Measurements from ENCODE around the gene RNF212B.
"Not testable (repeated sequence)": the region's sequence is repeated elsewhere in the genome, so short reads cannot be mapped to it uniquely, and the experiment has no call there.

RNF212B gene

GRCh38 chr14:23269193-23269592 is 31.5 kb downstream of the RNF212B start:
- TF ChIP-seq SPI1 (IDR thresholded peaks at IDR 0.05; ENCODE audit: borderline replicate concordance, low read depth) = no peak
- TF ChIP-seq POLR2AphosphoS5 (IDR thresholded peaks at IDR 0.05; ENCODE audit: low read depth) = no peak
- no peak for TF ChIP-seq CTCF (IDR thresholded peaks at IDR 0.05; ENCODE audit: insufficient read depth, low read length)
- no peak for TF ChIP-seq REST (IDR thresholded peaks at IDR 0.05; ENCODE audit: insufficient replicate concordance, low read depth)
- no peak for TF ChIP-seq GABPA (IDR thresholded peaks at IDR 0.05; ENCODE audit: low read depth)
- DNase-seq (ENCODE audit: low read depth in 1 of 2, low spot score in 1 of 2) = no peak
- no peak overlapping the region for H3K4me3 ChIP-seq (replicated peaks; ENCODE audit: insufficient read depth, low read length)
- H3K27me3 ChIP-seq (ENCODE audit: insufficient read depth, poor library complexity, severe bottlenecking) = no peaks in the 10 kb centered on the region
- H3K27ac ChIP-seq (replicated peaks) = no peak overlapping the region

- TF ChIP-seq SPI1 (IDR thresholded peaks at IDR 0.05; ENCODE audit: borderline replicate concordance, low read depth) (no peak), POLR2AphosphoS5 (IDR thresholded peaks at IDR 0.05; ENCODE audit: low read depth) (no peak), REST (IDR thresholded peaks at IDR 0.05; ENCODE audit: insufficient replicate concordance, low read depth) (no peak), GABPA (IDR thresholded peaks at IDR 0.05; ENCODE audit: low read depth) (no peak), CTCF (IDR thresholded peaks at IDR 0.05; ENCODE audit: insufficient read depth, low read length) (no peak)
- Histone ChIP-seq H3K4me3 (replicated peaks; ENCODE audit: insufficient read depth, low read length) (no peak overlapping the region), H3K27me3 (ENCODE audit: insufficient read depth, poor library complexity, severe bottlenecking) (no peaks in the 10 kb centered on the region), H3K27ac (replicated peaks) (no peak overlapping the region)
- no peak for DNase-seq (ENCODE audit: low read depth in 1 of 2, low spot score in 1 of 2)
Observed at GRCh38 chr14:23275412-23275811, 37.7 kb downstream of the RNF212B start.

GRCh38 chr14:23277189-23277588 is 39.5 kb downstream of the RNF212B start:
- TF ChIP-seq SPI1 (IDR thresholded peaks at IDR 0.05; ENCODE audit: borderline replicate concordance, low read depth) (no peak), REST (IDR thresholded peaks at IDR 0.05; ENCODE audit: insufficient replicate concordance, low read depth) (no peak), POLR2AphosphoS5 (IDR thresholded peaks at IDR 0.05; ENCODE audit: low read depth) (no peak), CTCF (IDR thresholded peaks at IDR 0.05; ENCODE audit: insufficient read depth, low read length) (no peak), GABPA (IDR thresholded peaks at IDR 0.05; ENCODE audit: low read depth) (no peak)
- Histone ChIP-seq H3K27me3 (ENCODE audit: insufficient read depth, poor library complexity, severe bottlenecking) (no peaks in the 10 kb centered on the region), H3K27ac (replicated peaks) (no peak overlapping the region), H3K4me3 (replicated peaks; ENCODE audit: insufficient read depth, low read length) (no peak overlapping the region)
- no peak for DNase-seq (ENCODE audit: low read depth in 1 of 2, low spot score in 1 of 2)

GRCh38 chr14:23277928-23278327 is 40.2 kb downstream of the RNF212B start:
- H3K27ac ChIP-seq (replicated peaks); DNase-seq (ENCODE audit: low read depth in 1 of 2, low spot score in 1 of 2); H3K27me3 ChIP-seq (ENCODE audit: insufficient read depth, poor library complexity, severe bottlenecking); H3K4me3 ChIP-seq (replicated peaks; ENCODE audit: insufficient read depth, low read length): not testable (repeated sequence)
